HL-60 (cell line): Measurements from ENCODE around the gene NDUFS3.

Experiments used
- DNase-seq, 2 experiments: peaks; one replicate each; pipeline ENCODE4 v3.0.0-alpha.2; 2010 to 2020; ENCODE audit warnings: low read depth in 1 of 2, low spot score in 1 of 2
- H3K27ac ChIP-seq: fragments of 250-450 bp; sonication (Bioruptor Pico); replicated peaks from 2 replicates; pipeline ENCODE4 v1.5.1; 2020; ENCODE audit warnings: mild to moderate bottlenecking, moderate library complexity
- H3K27me3 ChIP-seq: fragments of 250-450 bp; sonication (Bioruptor Pico); 2 replicates; pipeline ENCODE4 v1.5.1; 2021; ENCODE audit warnings: mild to moderate bottlenecking, moderate library complexity; ENCODE audit not compliant: insufficient read depth, poor library complexity, severe bottlenecking
- H3K4me3 ChIP-seq: replicated peaks from 2 replicates; pipeline ENCODE4 v1.5.1; 2011; ENCODE audit warnings: mild to moderate bottlenecking, control low read depth, low read length; ENCODE audit not compliant: insufficient read depth
- CTCF ChIP-seq: IDR thresholded peaks from one replicate; pipeline ENCODE4 v1.5.1; 2011; ENCODE audit warnings: low read length, control low read depth, inconsistent platforms; ENCODE audit not compliant: insufficient read depth
- GABPA ChIP-seq: IDR thresholded peaks from 2 replicates; pipeline ENCODE4 v1.6.1; 2012; ENCODE audit warnings: low read depth
- POLR2AphosphoS5 ChIP-seq: IDR thresholded peaks from 2 replicates; pipeline ENCODE4 v1.6.1; 2012; ENCODE audit warnings: low read depth
- SPI1 ChIP-seq: IDR thresholded peaks from 2 replicates; pipeline ENCODE4 v1.6.1; 2012; ENCODE audit warnings: low read depth, mild to moderate bottlenecking, borderline replicate concordance
- TF ChIP-seq, protein P1 (sequence below): IDR thresholded peaks from 2 replicates; pipeline ENCODE4 v1.6.1; 2012; ENCODE audit warnings: low read depth; ENCODE audit not compliant: insufficient replicate concordance

The NDUFS3 gene

GRCh38 chr11:47566149-47566698, 12.7 kb upstream of the NDUFS3 start:
- TF ChIP-seq SPI1 (no peak), POLR2AphosphoS5 (no peak), GABPA (no peak), CTCF (no peak)
- TF ChIP-seq, protein P1, sequence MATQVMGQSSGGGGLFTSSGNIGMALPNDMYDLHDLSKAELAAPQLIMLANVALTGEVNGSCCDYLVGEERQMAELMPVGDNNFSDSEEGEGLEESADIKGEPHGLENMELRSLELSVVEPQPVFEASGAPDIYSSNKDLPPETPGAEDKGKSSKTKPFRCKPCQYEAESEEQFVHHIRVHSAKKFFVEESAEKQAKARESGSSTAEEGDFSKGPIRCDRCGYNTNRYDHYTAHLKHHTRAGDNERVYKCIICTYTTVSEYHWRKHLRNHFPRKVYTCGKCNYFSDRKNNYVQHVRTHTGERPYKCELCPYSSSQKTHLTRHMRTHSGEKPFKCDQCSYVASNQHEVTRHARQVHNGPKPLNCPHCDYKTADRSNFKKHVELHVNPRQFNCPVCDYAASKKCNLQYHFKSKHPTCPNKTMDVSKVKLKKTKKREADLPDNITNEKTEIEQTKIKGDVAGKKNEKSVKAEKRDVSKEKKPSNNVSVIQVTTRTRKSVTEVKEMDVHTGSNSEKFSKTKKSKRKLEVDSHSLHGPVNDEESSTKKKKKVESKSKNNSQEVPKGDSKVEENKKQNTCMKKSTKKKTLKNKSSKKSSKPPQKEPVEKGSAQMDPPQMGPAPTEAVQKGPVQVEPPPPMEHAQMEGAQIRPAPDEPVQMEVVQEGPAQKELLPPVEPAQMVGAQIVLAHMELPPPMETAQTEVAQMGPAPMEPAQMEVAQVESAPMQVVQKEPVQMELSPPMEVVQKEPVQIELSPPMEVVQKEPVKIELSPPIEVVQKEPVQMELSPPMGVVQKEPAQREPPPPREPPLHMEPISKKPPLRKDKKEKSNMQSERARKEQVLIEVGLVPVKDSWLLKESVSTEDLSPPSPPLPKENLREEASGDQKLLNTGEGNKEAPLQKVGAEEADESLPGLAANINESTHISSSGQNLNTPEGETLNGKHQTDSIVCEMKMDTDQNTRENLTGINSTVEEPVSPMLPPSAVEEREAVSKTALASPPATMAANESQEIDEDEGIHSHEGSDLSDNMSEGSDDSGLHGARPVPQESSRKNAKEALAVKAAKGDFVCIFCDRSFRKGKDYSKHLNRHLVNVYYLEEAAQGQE: no peak
- peak overlapping the region; percentile 72 for H3K27ac ChIP-seq
- H3K4me3 ChIP-seq: peak overlapping the region; percentile 93
- no peaks in the 10 kb centered on the region for H3K27me3 ChIP-seq
- peak in 1 of 2 experiments; percentile 25 for DNase-seq

DNA sequence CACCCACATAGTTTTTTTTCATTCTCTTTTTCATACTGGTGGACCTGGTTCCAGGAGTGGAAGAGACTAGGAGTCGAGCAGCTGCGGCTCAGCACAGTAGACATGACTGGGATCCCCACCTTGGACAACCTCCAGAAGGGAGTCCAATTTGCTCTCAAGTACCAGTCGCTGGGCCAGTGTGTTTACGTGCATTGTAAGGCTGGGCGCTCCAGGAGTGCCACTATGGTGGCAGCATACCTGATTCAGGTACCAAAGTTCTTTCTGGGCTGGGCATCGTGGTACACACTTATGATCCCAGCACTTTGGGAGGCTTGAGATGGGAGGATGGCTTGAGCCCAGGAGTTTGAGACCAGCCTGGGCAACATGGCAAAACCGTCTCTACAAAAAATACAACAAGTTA, 9.2 kb upstream of the NDUFS3 start:
- H3K4me3 ChIP-seq: no peak overlapping the region
- TF ChIP-seq SPI1: no peak
- TF ChIP-seq, protein P1: no peak
- no peak for TF ChIP-seq CTCF
- TF ChIP-seq GABPA: no peak
- no peak for TF ChIP-seq POLR2AphosphoS5
- H3K27ac ChIP-seq: no peak overlapping the region
- H3K27me3 ChIP-seq: no peaks in the 10 kb centered on the region
- DNase-seq: no peak

DNA sequence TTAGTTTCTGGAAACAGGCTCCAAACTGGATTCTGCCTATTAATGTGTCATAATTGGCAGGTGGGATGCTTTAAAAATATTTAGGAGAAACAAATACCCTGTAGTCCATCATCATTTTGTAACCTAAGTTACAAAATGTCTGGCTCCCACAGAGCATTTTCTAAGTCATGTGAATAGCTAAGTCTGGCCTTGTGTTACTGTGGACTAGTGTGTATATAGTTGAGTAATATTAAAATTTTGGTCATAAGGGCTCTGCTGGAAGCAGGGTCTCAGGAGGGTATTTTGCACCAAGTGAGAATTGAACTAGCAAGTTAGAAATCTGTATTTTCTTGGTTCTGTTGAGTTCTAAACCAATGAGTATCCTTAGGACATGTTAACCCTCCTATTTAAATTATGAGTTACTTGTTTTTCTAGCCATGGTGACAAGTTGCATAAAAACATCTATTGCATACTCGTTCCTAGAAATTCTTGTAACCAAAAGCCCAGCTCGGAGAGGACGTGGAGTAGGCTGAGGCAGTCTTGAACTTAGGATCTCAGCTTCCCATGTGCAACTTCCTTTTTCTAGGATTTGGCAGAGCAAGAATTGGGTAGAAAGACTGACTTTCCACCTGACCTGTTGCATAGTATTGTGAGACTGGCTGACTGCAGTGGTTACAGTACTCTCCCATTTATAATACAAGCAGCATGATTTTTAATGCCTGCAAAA, 8.1 kb upstream of the NDUFS3 start:
- DNase-seq: no peak
- Histone ChIP-seq H3K4me3 (no peak overlapping the region), H3K27me3 (no peaks in the 10 kb centered on the region), H3K27ac (0 out of 2 replicates have a peak overlapping the region, but pooled peaks have one; percentile 19)
- TF ChIP-seq, protein P1: no peak
- TF ChIP-seq CTCF (no peak), GABPA (no peak), POLR2AphosphoS5 (no peak), SPI1 (no peak)
